Measurements from ENCODE around the gene GABBR2.

Gene GABBR2

GRCh38 chr9:98625728-98626127 is 83.0 kb downstream of the GABBR2 start:
- DNase-seq, result no peak

DNA sequence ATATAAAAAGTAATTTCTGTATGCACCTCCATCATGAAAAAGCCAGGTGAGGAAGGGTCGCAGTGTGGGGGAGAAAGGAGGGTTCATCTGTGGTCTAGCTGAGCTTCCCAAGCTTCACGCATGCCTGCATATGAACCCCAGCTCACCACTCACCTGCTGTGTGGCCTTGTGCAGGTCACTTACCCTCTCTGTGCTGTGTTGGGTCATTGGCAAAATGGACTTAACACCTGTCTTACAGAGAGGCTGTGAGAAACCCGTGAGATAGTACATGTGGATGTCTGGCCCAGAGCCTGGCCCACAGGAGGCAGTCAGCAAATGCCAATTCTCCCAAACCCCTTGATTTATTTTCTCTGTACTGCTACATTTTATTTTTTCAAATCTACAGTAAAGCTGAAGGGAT is 88.9 kb downstream of the GABBR2 start:
- no peak for DNase-seq

- DNase-seq, result no peak
Measured at GRCh38 chr9:98615633-98616032, 93.1 kb downstream of the GABBR2 start.

GRCh38 chr9:98614941-98615340 is 93.8 kb downstream of the GABBR2 start:
- DNase-seq, result no peak

GRCh38 chr9:98612061-98612752 is 96.5 kb downstream of the GABBR2 start:
- DNase-seq, result no peak

DNA sequence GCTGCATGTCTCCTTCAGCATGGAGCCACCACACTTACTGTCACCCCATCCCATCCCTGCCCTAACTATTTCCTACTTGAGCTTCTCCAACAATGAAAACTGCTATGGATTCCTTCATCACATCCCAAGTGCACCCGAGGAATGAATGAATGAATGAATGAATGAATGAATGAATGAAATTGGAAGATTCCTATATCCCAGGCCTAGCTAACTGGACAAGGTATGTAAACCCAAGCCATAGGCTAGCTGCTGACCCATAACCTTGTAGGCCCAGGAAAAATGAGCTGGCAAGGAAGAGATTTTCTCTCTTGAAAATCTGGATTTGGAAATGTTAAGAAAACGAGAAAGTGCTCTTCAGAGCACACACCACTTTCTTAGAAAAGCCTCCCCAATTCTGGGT is 97.4 kb downstream of the GABBR2 start:
- DNase-seq, result no peak

GRCh38 chr9:98610711-98611110 is 98.0 kb downstream of the GABBR2 start:
- DNase-seq, result no peak

DNA sequence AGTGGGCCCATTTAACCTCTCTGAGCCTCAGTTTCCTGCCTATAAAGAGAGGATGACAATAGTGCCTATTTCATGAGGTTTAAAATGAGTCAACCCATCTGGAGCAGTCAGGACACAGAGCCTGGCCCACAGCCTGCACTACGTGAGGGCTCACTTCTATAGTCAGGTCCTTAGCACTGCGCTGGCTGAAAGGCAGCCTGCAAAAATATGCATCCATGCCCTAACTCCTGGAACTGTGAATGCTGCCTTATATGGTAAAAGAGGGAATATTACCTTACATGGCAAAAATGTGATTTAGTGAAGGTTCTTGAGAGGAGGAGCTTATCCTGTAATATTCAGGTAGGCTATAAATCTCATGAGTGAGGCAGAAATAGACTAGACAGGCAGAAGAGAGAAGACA is 98.5 kb downstream of the GABBR2 start:
- DNase-seq, result no peak

DNA sequence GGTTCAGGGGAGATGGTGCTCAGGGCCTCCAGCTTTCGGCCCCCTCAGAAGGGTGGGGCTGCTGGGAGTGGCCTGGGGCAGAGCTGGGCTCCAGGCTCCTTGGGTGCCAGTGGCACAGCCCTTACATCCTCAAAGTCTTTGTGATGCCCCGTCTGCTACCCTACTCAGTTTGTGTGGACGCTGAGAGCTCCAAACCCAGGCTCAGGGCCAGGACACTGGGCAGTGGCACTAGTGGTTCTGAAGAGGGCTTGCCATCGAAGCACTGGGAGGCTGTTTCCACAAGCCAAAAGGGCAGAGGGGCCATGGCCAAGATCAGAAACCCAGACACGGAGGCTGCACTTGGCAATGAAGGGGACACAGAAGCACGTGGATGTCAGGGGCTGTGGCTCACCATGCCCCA is 99.1 kb downstream of the GABBR2 start:
- no peak for DNase-seq

- DNase-seq, result no peak
Measured at GRCh38 chr9:98607787-98608186, 100.9 kb downstream of the GABBR2 start.

DNA sequence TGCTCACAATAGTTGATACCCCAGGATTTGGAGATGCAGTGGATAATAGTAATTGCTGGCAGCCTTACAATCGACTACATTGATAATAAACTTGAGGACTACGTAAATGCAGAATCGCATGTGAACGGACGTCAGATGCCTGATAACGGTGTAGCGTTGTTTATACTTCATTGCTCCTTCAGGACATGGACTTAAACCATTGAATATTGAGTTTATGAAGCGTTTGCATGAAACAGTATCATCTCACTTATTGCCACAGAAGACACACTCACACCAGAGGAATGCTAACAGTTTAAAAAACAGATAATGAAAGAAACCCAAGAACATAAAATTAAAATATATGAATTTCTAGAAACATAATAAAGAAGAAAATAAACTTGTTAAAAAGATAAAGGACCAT is 101.6 kb downstream of the GABBR2 start:
- no peak for DNase-seq

GRCh38 chr9:98606730-98607129 is 102.0 kb downstream of the GABBR2 start:
- DNase-seq, result no peak

GRCh38 chr9:98605116-98605515 is 103.6 kb downstream of the GABBR2 start:
- DNase-seq, result no peak

DNA sequence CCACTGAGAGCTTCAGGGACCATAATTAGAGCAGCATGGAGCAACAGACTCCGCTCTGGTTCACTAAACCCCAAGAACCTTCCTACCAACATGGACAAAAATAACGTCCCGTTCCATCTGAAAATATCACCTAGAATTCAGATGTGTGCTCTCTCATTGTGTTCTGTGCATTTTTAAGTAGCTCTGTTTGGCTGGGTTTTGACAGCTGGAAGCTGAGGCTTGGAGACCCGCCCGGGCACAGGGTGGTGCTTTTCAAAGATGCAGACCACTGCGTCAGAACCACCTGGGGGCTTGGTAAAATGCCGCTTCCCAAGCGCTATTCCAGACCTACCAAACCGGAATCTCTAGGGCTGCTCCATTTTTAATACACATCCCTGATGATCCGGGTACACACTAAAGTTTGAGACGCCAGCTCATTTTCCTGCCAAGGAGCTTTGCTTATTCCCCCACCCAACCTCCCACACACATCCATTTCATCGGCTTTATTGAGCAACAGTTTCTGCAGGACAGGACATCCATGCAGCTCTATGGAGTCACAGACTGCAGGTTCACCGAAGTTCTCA is 104.8 kb downstream of the GABBR2 start:
- no peak for DNase-seq

DNA sequence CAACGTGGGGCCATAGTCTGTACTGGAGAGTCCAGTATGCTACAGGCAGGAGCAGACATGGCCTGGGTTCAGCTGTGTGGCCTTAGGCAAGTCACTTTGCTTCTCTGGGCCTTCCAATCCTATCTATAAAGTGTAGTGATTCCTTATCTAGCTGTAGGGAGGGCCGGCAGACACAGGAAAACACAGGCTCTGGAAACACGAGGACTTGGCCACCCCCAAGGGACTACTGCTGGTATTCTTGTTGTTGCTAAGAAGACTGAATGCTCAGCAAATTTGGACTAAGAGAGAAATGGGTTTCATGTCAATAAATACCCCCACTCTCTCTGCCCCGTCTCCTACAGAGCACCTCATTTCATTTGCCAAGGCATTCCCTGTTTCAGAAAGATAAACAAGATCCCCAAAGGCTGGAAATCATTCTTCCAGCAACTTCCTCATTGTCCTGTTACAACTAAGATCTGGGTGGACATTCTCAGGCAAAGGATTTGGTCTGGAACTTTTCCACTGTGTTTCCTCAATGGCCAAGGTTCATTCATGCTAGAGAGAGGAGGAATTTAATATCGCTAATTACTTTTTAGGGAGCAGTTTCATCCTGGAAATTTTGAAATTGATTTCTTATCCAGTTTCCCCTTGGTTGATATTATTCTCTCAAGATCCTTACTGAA is 105.8 kb downstream of the GABBR2 start:
- no peak for DNase-seq

- no peak for DNase-seq
Measured at GRCh38 chr9:98600631-98601030, 108.1 kb downstream of the GABBR2 start.

GRCh38 chr9:98599566-98600216 is 109.0 kb downstream of the GABBR2 start:
- DNase-seq, result no peak

- DNase-seq, result no peak
Measured at GRCh38 chr9:98598861-98599260, 109.9 kb downstream of the GABBR2 start.

DNA sequence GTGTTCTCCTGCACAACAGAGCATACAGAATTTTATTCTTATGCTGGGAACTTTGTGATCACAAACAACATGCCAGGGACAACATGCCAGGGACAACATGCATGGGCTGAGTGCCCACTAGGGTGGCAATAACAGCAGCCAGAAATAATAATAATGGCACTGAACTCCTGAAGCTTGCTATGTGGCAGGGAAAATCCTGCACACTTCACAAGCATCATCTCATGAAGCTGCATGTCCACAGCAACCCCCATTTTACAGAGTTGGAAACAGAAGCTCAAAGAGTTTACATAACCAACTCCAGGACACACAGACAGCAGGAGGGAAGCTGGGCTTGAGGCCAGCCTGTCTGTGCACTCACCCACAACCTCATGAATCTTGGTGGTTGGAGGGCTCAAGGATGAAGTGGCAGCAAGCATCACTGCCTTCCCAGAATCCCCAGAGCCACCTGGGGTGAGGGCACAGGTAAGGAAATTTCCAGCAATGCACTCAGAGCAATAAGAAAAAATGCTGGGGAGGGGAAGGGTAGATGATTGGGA is 111.4 kb downstream of the GABBR2 start:
- DNase-seq, result no peak

DNA sequence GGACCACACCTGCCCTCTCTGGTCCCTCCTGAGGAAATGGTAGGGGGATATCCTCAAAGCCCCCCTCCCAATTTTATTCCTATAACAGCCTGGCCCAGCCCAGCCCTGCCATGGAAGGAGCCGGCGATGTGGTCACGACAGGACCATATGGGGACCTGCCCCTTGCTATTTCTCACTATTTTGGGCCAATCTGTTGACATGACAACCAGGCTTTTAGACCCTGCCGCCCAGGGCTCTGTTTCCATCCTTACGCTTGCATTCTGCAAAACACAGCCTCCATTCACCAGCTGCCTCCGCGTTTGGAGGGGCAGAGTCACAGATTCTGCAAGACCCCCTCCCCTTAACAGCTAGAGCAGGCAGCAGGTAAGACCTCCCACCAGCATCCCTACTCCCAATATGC is 112.2 kb downstream of the GABBR2 start:
- no peak for DNase-seq

- DNase-seq, result no peak
Measured at GRCh38 chr9:98594546-98595160, 114.1 kb downstream of the GABBR2 start.

GRCh38 chr9:98593354-98594253 is 115.1 kb downstream of the GABBR2 start:
- DNase-seq, result no peak
